Trophoblast cell (in vitro differentiated cells and primary cell): ENCODE data around the gene NT5DC3.
"Not testable (repeated sequence)": the region's sequence is repeated elsewhere in the genome, so short reads cannot be mapped to it uniquely, and the experiment has no call there.

Experiments
- DNase-seq, 2 donors: peaks; one replicate each; pipeline ENCODE4 v3.0.0-alpha.2; 2016
- H2AFZ ChIP-seq: 2 replicates; pipeline ENCODE4 v1.6.1; 2013; ENCODE audit warnings: low read length, moderate library complexity, mild to moderate bottlenecking; ENCODE audit not compliant: insufficient read depth, poor library complexity
- H2AK5ac ChIP-seq: 2 replicates; pipeline ENCODE4 v1.6.1; 2013; ENCODE audit warnings: mild to moderate bottlenecking, low read length
- H2BK120ac ChIP-seq: 2 replicates; pipeline ENCODE4 v1.6.1; 2013; ENCODE audit warnings: low read length, mild to moderate bottlenecking, moderate library complexity; ENCODE audit not compliant: insufficient read depth, poor library complexity
- H2BK12ac ChIP-seq: 2 replicates; pipeline ENCODE4 v1.6.1; 2013; ENCODE audit warnings: mild to moderate bottlenecking, low read length, moderate library complexity
- H2BK5ac ChIP-seq: 2 replicates; pipeline ENCODE4 v1.6.1; 2013; ENCODE audit warnings: low read length, low read depth, moderate library complexity, mild to moderate bottlenecking; ENCODE audit not compliant: poor library complexity
- H3K14ac ChIP-seq: 2 replicates; pipeline ENCODE4 v1.6.1; 2013; ENCODE audit warnings: mild to moderate bottlenecking, low read length
- H3K18ac ChIP-seq: 2 replicates; pipeline ENCODE4 v1.6.1; 2013; ENCODE audit warnings: mild to moderate bottlenecking, low read length
- H3K23ac ChIP-seq: 2 replicates; pipeline ENCODE4 v1.6.1; 2013; ENCODE audit warnings: low read length
- H3K27ac ChIP-seq: 2 replicates; pipeline ENCODE4 v1.5.1; 2013; ENCODE audit warnings: low read depth, mild to moderate bottlenecking, inconsistent platforms, low read length, moderate library complexity
- H3K27me3 ChIP-seq: 2 replicates; pipeline ENCODE4 v1.6.1; 2013; ENCODE audit warnings: inconsistent platforms, mild to moderate bottlenecking, low read length, moderate library complexity; ENCODE audit not compliant: insufficient read depth
- H3K36me3 ChIP-seq, 2 experiments: 1 replicate in 1 of 2; 2 replicates in 1 of 2; pipeline ENCODE4 v1.6.1; 2013; ENCODE audit warnings: low read length in 2 of 2, mild to moderate bottlenecking in 2 of 2, moderate library complexity in 1 of 2; ENCODE audit not compliant: insufficient read depth in 2 of 2, control insufficient read depth in 1 of 2
- H3K4ac ChIP-seq: 2 replicates; pipeline ENCODE4 v1.6.1; 2013; ENCODE audit warnings: low read depth, mild to moderate bottlenecking, low read length, moderate library complexity
- H3K4me1 ChIP-seq, 2 experiments: 1 replicate in 1 of 2; 2 replicates in 1 of 2; pipeline ENCODE4 v1.6.1; 2013; ENCODE audit warnings: low read length in 2 of 2, mild to moderate bottlenecking in 2 of 2, moderate library complexity in 1 of 2; ENCODE audit not compliant: insufficient read depth in 2 of 2, control insufficient read depth in 1 of 2
- H3K4me2 ChIP-seq: 2 replicates; pipeline ENCODE4 v1.6.1; 2013; ENCODE audit warnings: inconsistent platforms, mild to moderate bottlenecking, low read length, moderate library complexity
- H3K4me3 ChIP-seq: 2 replicates; pipeline ENCODE4 v1.5.1; 2013; ENCODE audit warnings: mild to moderate bottlenecking, low read depth, low read length, inconsistent platforms
- H3K79me1 ChIP-seq: one replicate; pipeline ENCODE4 v1.6.1; 2013; ENCODE audit warnings: low read length
- H3K79me2 ChIP-seq: 2 replicates; pipeline ENCODE4 v1.6.1; 2013; ENCODE audit warnings: low read length, mild to moderate bottlenecking; ENCODE audit not compliant: control insufficient read depth, insufficient read depth, poor library complexity
- H3K9ac ChIP-seq: 2 replicates; pipeline ENCODE4 v1.6.1; 2013; ENCODE audit warnings: mild to moderate bottlenecking, low read length
- H3K9me3 ChIP-seq: 2 replicates; pipeline ENCODE4 v1.6.1; 2013; ENCODE audit warnings: low read depth, mild to moderate bottlenecking, control low read depth, inconsistent platforms, low read length; ENCODE audit not compliant: insufficient read depth
- H4K12ac ChIP-seq: 2 replicates; pipeline ENCODE4 v1.6.1; 2013; ENCODE audit warnings: low read depth, mild to moderate bottlenecking, low read length, moderate library complexity
- H4K8ac ChIP-seq: 2 replicates; pipeline ENCODE4 v1.6.1; 2013; ENCODE audit warnings: low read depth, mild to moderate bottlenecking, low read length, moderate library complexity
- H4K91ac ChIP-seq: one replicate; pipeline ENCODE4 v1.6.1; 2013; ENCODE audit warnings: low read depth, mild to moderate bottlenecking, low read length, moderate library complexity
- WGBS: extraction: QIAGEN DNeasy Blood & Tissue Kit; methylation state at CpG from one replicate; pipeline ENCODE4 v1.1.7; 2013; ENCODE audit warnings: missing lambda C conversion rate; ENCODE audit not compliant: insufficient read length, insufficient coverage; ENCODE audit errors: extremely low coverage; 5-methylcytosine and 5-hydroxymethylcytosine counted together

The NT5DC3 gene

DNA sequence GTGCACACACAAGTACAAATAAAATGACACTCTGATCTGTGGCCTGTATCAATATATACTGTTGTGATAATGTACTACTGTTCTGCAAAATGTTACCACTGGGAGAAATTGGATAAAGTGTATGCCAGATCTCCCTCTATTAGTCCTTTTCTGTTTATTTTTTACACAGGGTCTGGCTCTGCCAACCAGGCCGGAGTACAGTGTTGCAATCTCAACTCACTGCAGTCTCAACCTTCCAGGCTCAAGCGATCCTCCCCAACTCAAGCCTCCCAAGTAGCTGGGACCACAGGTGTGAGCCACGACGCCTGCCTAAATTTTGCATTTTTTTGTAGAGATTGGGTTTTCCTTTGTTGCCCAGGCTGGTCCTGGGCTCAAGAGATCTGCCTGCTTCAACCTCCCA is 1.9 kb downstream of the NT5DC3 start:
- no peak overlapping the region for H4K91ac ChIP-seq
- no peak overlapping the region for H3K23ac ChIP-seq
- H3K4ac ChIP-seq, result no peak overlapping the region
- H2BK120ac ChIP-seq, result no peak overlapping the region
- no peak overlapping the region for H4K12ac ChIP-seq
- H3K27ac ChIP-seq, result no peak overlapping the region
- H3K14ac ChIP-seq, result no peak overlapping the region
- H2BK12ac ChIP-seq, result no peak overlapping the region
- H2BK5ac ChIP-seq, result no peak overlapping the region
- no peak overlapping the region for H3K9ac ChIP-seq
- peaks cover 5% of the 10 kb centered on the region for H3K79me1 ChIP-seq
- no peaks in the 10 kb centered on the region for H3K79me2 ChIP-seq
- no peak overlapping the region for H3K18ac ChIP-seq
- no CpG with 5 or more reads among the region's 4 CpGs for WGBS
- no peak overlapping the region for H4K8ac ChIP-seq
- H2AFZ ChIP-seq, result no peak overlapping the region
- DNase-seq, result no peak
- no peaks in the 10 kb centered on the region for H3K36me3 ChIP-seq
- no peak overlapping the region for H2AK5ac ChIP-seq
- peaks cover 3% of the 10 kb centered on the region for H3K27me3 ChIP-seq
- no peak overlapping the region for H3K4me3 ChIP-seq
- no peaks in the 10 kb centered on the region for H3K9me3 ChIP-seq
- no peak overlapping the region for H3K4me2 ChIP-seq
- H3K4me1 ChIP-seq, result peaks cover 4 to 6% of the 10 kb centered on the region in 2 experiments

- Histone ChIP-seq H3K4me1 (peaks cover 4 to 6% of the 10 kb centered on the region in 2 experiments), H3K4me2 (no peak overlapping the region), H4K8ac (no peak overlapping the region), H3K14ac (no peak overlapping the region), H4K91ac (no peak overlapping the region), H2AK5ac (no peak overlapping the region), H2BK5ac (no peak overlapping the region), H3K36me3 (no peaks in the 10 kb centered on the region), H3K9me3 (no peaks in the 10 kb centered on the region), H4K12ac (no peak overlapping the region), H3K27ac (no peak overlapping the region), H3K4me3 (no peak overlapping the region), H3K4ac (no peak overlapping the region), H3K79me2 (no peaks in the 10 kb centered on the region), H2BK12ac (no peak overlapping the region), H3K27me3 (peaks cover 3% of the 10 kb centered on the region), H3K79me1 (peaks cover 5% of the 10 kb centered on the region), H2AFZ (no peak overlapping the region), H2BK120ac (no peak overlapping the region), H3K9ac (no peak overlapping the region), H3K23ac (no peak overlapping the region), H3K18ac (no peak overlapping the region)
- no CpG with 5 or more reads among the region's 1 CpG for WGBS
- DNase-seq, result no peak
Observed at GRCh38 chr12:103838254-103838914, 2.6 kb downstream of the NT5DC3 start.

DNA sequence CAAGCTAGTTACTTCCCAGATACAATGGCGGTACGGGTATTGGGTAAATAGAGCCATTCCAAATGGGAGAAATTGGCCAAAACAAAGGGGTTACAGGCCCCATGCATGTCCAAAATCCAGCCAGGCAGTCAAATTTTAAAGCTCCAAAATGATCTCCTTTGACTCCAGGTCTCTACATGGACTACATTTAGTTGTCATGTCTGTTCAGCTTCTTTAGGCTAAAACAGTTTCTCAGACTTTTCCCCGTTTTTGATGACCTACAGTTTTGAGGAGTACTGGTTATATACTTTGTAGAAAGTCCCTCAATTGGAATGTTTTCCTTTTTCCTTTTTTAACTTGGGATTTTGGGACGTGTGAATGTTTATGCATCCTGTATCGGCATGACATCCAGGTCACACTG is 4.7 kb downstream of the NT5DC3 start:
- Histone ChIP-seq H3K9ac (no peak overlapping the region), H3K27me3 (peaks cover 3% of the 10 kb centered on the region), H4K8ac (no peak overlapping the region), H3K4me2 (no peak overlapping the region), H2BK5ac (no peak overlapping the region), H2AK5ac (no peak overlapping the region), H3K14ac (no peak overlapping the region), H3K36me3 (no peaks in the 10 kb centered on the region), H3K4ac (no peak overlapping the region), H2BK12ac (no peak overlapping the region), H4K12ac (no peak overlapping the region), H3K18ac (no peak overlapping the region), H3K79me1 (peaks cover 5% of the 10 kb centered on the region), H3K23ac (no peak overlapping the region), H3K9me3 (no peaks in the 10 kb centered on the region), H3K4me1 (peaks cover 4% of the 10 kb centered on the region in 2 experiments), H4K91ac (no peak overlapping the region), H2AFZ (no peak overlapping the region), H3K4me3 (no peak overlapping the region), H3K27ac (no peak overlapping the region), H2BK120ac (no peak overlapping the region), H3K79me2 (no peaks in the 10 kb centered on the region)
- DNase-seq, result no peak
- no CpG with 5 or more reads among the region's 5 CpGs for whole genome bisulfite sequencing

GRCh38 chr12:103835747-103836335 is 5.2 kb downstream of the NT5DC3 start:
- not testable (repeated sequence) for H3K4me1 ChIP-seq, H3K4me3 ChIP-seq, H3K9me3 ChIP-seq, H4K91ac ChIP-seq, H3K4me2 ChIP-seq, H3K9ac ChIP-seq, H3K79me2 ChIP-seq, H2BK120ac ChIP-seq, H2AFZ ChIP-seq, H3K14ac ChIP-seq, H2AK5ac ChIP-seq, H3K36me3 ChIP-seq, H3K27ac ChIP-seq, H3K27me3 ChIP-seq, H3K79me1 ChIP-seq, H2BK5ac ChIP-seq, H3K4ac ChIP-seq, DNase-seq, H3K23ac ChIP-seq, H4K8ac ChIP-seq, H3K18ac ChIP-seq, H2BK12ac ChIP-seq, H4K12ac ChIP-seq
- WGBS, result no CpG with 5 or more reads among the region's 11 CpGs
